Endothelial cell of umbilical vein (primary cell): ENCODE results near the gene GAL3ST2.

Experiments used
- CTCF ChIP-seq, 2 donors: IDR thresholded peaks; 1 replicate in 1 of 2; 2 replicates in 1 of 2; pipeline ENCODE4 v1.5.1; 2011; ENCODE audit warnings: low read length in 2 of 2, mild to moderate bottlenecking in 2 of 2, moderate library complexity in 2 of 2, control low read depth in 1 of 2, inconsistent platforms in 1 of 2, low read depth in 1 of 2; ENCODE audit not compliant: insufficient read depth in 1 of 2; ENCODE audit errors: extremely low read depth in 1 of 2
- POLR2AphosphoS5 ChIP-seq: IDR thresholded peaks from 2 replicates; pipeline ENCODE4 v1.6.1; 2012; ENCODE audit warnings: low read depth, mild to moderate bottlenecking, control low read depth, low read length, moderate library complexity; ENCODE audit not compliant: insufficient read depth

GRCh38 chr2:241774419-241775222 is 2.0 kb upstream of the GAL3ST2 start:
- no peak for TF ChIP-seq CTCF (IDR thresholded peaks at IDR 0.05; ENCODE audit: extremely low read depth in 1 of 2, insufficient read depth in 1 of 2, low read depth in 1 of 2, low read length in 2 of 2)
- TF ChIP-seq POLR2AphosphoS5: no peak
